SK-N-SH (cell line): Measurements from ENCODE around the gene KRTAP10-10. TPM values are rescaled to one million over a fixed set of nuclear protein-coding genes. Genes with fewer than 3 reads are reported as not detected.

Experiments
- CTCF ChIA-PET: fragments of 300-600, 350-600 bp; formaldehyde crosslinking; extraction: SDS; loops from one replicate; lab custom pipeline; 2021; lab: Yijun Ruan, JAX
- POLR2A ChIA-PET: fragments of 350-600 bp; sonication (Branson Sonifier 250); formaldehyde crosslinking; extraction: SDS; loops from one replicate; lab custom pipeline; 2020; ENCODE audit warnings: antibody characterized with exemption, inconsistent platforms; lab: Yijun Ruan, JAX
- DNase-seq: peaks from one replicate; pipeline ENCODE4 v3.0.0; 2012
- H2AFZ ChIP-seq: fragments of 200-600 bp; sonication (generic); 2 replicates; pipeline ENCODE4 v1.8.1; 2016; ENCODE audit warnings: antibody characterized with exemption, mild to moderate bottlenecking, low read depth
- H3F3A ChIP-seq: fragments of 200-600 bp; sonication (generic); replicated peaks from 2 replicates; pipeline ENCODE3; 2016; ENCODE audit warnings: antibody characterized with exemption, mild to moderate bottlenecking; ENCODE audit not compliant: insufficient read depth
- H3K27ac ChIP-seq, 2 experiments: fragments of 200-500 bp in 1 of 2; fragments of 200-600 bp in 1 of 2; sonication (Bioruptor generic) in 1 of 2; sonication (generic), shearing (Covaris generic) in 1 of 2; 2 replicates each; pipeline versions ENCODE4 v1.5.1 to v1.6.1; 2014 to 2016; ENCODE audit warnings: low read depth in 2 of 2, inconsistent platforms in 1 of 2, low read length in 1 of 2, mild to moderate bottlenecking in 1 of 2, mixed read lengths in 1 of 2
- H3K27me3 ChIP-seq: fragments of 200-600 bp; sonication (generic), shearing (Covaris generic); 2 replicates; pipeline ENCODE4 v1.6.1; 2016; ENCODE audit warnings: mixed run types; ENCODE audit not compliant: insufficient read depth
- H3K36me3 ChIP-seq, 2 experiments: fragments of 200-500 bp in 1 of 2; fragments of 200-600 bp in 1 of 2; sonication (Bioruptor generic) in 1 of 2; sonication (generic) in 1 of 2; replicated peaks in 1 of 2; 2 replicates each; pipeline versions ENCODE3 to v1.5.1; 2014 to 2016; ENCODE audit warnings: low read length in 1 of 2, mild to moderate bottlenecking in 1 of 2; ENCODE audit not compliant: insufficient read depth in 2 of 2, control insufficient read depth in 1 of 2
- H3K4me1 ChIP-seq, 2 experiments: fragments of 200-500 bp in 1 of 2; fragments of 200-600 bp in 1 of 2; sonication (Bioruptor generic) in 1 of 2; sonication (generic), shearing (Covaris generic) in 1 of 2; 2 replicates each; pipeline versions ENCODE4 v1.5.1 to v1.6.1; 2014 to 2016; ENCODE audit warnings: low read depth in 1 of 2, low read length in 1 of 2, mixed run types in 1 of 2; ENCODE audit not compliant: insufficient read depth in 2 of 2, control insufficient read depth in 1 of 2
- H3K4me2 ChIP-seq: fragments of 200-600 bp; sonication (generic), shearing (Covaris generic); 2 replicates; pipeline ENCODE4 v1.6.1; 2017; ENCODE audit warnings: mixed run types
- H3K4me3 ChIP-seq, 2 experiments: fragments of 200-500 bp in 1 of 2; fragments of 200-600 bp in 1 of 2; sonication (Bioruptor generic) in 1 of 2; sonication (generic), shearing (Covaris generic) in 1 of 2; 2 replicates each; pipeline versions ENCODE4 v1.5.1 to v1.8.1; 2014 to 2016; ENCODE audit warnings: low read depth in 2 of 2, inconsistent platforms in 1 of 2, low read length in 1 of 2, mild to moderate bottlenecking in 1 of 2, mixed read lengths in 1 of 2, moderate library complexity in 1 of 2
- H3K79me2 ChIP-seq: fragments of 200-600 bp; sonication (generic); 2 replicates; pipeline ENCODE4 v1.8.1; 2017; ENCODE audit warnings: mild to moderate bottlenecking; ENCODE audit not compliant: insufficient read depth
- H3K9ac ChIP-seq: fragments of 200-600 bp; sonication (generic); 2 replicates; pipeline ENCODE4 v1.6.1; 2017; ENCODE audit warnings: mixed run types
- H3K9me2 ChIP-seq: fragments of 200-600 bp; sonication (generic); 2 replicates; pipeline ENCODE4 v1.6.1; 2017; ENCODE audit warnings: mixed run types
- H3K9me3 ChIP-seq: fragments of 200-600 bp; sonication (generic); 2 replicates; pipeline ENCODE4 v1.6.1; 2017; ENCODE audit warnings: mixed run types, mild to moderate bottlenecking, moderate library complexity
- H4K20me1 ChIP-seq: fragments of 200-600 bp; sonication (generic); 2 replicates; pipeline ENCODE4 v1.6.1; 2017; ENCODE audit warnings: mild to moderate bottlenecking, mixed run types; ENCODE audit not compliant: insufficient read depth
- CHD2 ChIP-seq: fragments of 150-350 bp; IDR thresholded peaks from 2 replicates; pipeline ENCODE4 v1.6.1; 2018; ENCODE audit warnings: low read length; ENCODE audit not compliant: partially characterized antibody
- EP300 ChIP-seq, 2 experiments: IDR thresholded peaks; 2 replicates each; pipeline versions ENCODE4 v1.4.0 to v1.6.1; 2012; ENCODE audit warnings: borderline replicate concordance in 1 of 2, low read depth in 1 of 2, low read length in 1 of 2
- FOSL2 ChIP-seq: IDR thresholded peaks from 2 replicates; pipeline ENCODE4 v1.4.0; 2012; ENCODE audit warnings: low read depth, mild to moderate bottlenecking, moderate library complexity, borderline replicate concordance
- GATA2 ChIP-seq: sonication (generic); formaldehyde crosslinking; IDR thresholded peaks from 2 replicates; pipeline ENCODE4 v1.5.0; 2020; ENCODE audit warnings: mild to moderate bottlenecking, missing genetic modification reagents
- NFIC ChIP-seq: IDR thresholded peaks from 2 replicates; pipeline ENCODE4 v1.4.0; 2012; ENCODE audit warnings: borderline replicate concordance
- NRF1 ChIP-seq: IDR thresholded peaks from 2 replicates; pipeline ENCODE4 v1.6.1; 2012; ENCODE audit warnings: low read depth, mild to moderate bottlenecking, low read length
- RAD21 ChIP-seq: IDR thresholded peaks from 2 replicates; pipeline ENCODE4 v1.6.1; 2012; ENCODE audit warnings: mild to moderate bottlenecking, low read length
- RFX5 ChIP-seq: IDR thresholded peaks from 2 replicates; pipeline ENCODE4 v1.6.1; 2012; ENCODE audit warnings: mild to moderate bottlenecking, improper control_type of control experiment, low read length
- SIN3A ChIP-seq: IDR thresholded peaks from 2 replicates; pipeline ENCODE4 v1.6.1; 2012; ENCODE audit warnings: low read depth, mild to moderate bottlenecking, low read length, moderate library complexity, borderline replicate concordance
- TEAD4 ChIP-seq: IDR thresholded peaks from 2 replicates; pipeline ENCODE4 v1.4.0; 2012; ENCODE audit warnings: mild to moderate bottlenecking, borderline replicate concordance; ENCODE audit not compliant: insufficient read depth
- YY1 ChIP-seq: IDR thresholded peaks from 2 replicates; pipeline ENCODE4 v1.4.0; 2012; ENCODE audit warnings: low read depth, mild to moderate bottlenecking
- WGBS: methylation state at CpG from one replicate; pipeline ENCODE4 v1.1.6; 2017; ENCODE audit warnings: low lambda C conversion rate; 5-methylcytosine and 5-hydroxymethylcytosine counted together
- polyA plus RNA-seq, 3 experiments: library from polyadenylated mRNA; depleted of rRNA; stranded (reverse); fragments of >200 nt; gene quantifications; 2 replicates each; pipeline ENCODE4 v1.2.3, GENCODE V29; 2012
- TF ChIP-seq, protein P1 (sequence below): IDR thresholded peaks from 2 replicates; pipeline ENCODE4 v1.6.1; 2012; ENCODE audit warnings: mild to moderate bottlenecking, low read depth, low read length, moderate library complexity
- TF ChIP-seq, protein P2 (sequence below): IDR thresholded peaks from 2 replicates; pipeline ENCODE4 v1.4.0; 2012; ENCODE audit warnings: low read depth, borderline replicate concordance
- TF ChIP-seq, protein P3 (sequence below): IDR thresholded peaks from 2 replicates; pipeline ENCODE4; 2012

KRTAP10-10 gene
- polyA plus RNA-seq, 1 of the 3 experiments (the other 2 are of a cell fraction) = not detected

DNA sequence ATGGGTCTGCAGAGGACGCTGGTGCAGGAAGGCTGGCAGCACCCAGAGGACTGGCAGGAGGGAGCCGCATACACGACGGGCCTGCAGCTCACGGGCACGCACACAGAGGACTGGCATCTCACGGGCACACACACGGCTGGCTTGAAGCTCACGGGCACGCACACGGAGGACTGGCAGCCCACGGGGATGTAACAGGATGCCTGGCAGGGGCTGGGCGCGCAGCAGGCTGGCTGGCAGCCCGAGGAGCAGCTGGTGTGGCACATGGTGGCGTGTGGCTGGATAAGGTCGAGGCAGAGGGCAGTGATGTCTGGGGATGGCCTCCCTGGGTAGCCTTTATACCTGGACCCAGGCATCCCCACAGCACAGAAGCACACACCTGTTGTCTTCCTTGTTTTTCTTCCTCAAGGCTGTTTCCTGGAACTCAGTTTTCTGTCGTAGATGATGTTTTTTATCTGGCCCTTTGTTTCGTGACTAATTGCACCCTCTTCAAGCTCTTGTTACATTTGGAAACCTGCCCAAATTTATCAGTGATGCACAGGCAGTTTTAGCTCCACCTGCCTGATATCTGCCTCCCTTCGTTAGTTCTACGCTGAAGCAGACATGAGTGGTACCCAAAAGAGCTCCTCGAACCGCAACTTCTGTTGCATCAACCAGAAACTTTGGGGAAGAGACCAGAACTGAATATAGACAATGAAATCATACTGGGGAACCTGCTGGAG lies 44.9 kb downstream of the KRTAP10-10 start, which contains the start of gene KRTAP12-1:
KRTAP12-1 (minus strand) TSS at position 303 of the 719 bp plus-strand sequence; CDS start at position 263, 40 bp downstream.
- DNase-seq = no peak
- H3K27me3 ChIP-seq = peaks cover 37% of the 10 kb centered on the region
- H3K9me2 ChIP-seq = no peaks in the 10 kb centered on the region
- H3K9ac ChIP-seq = no peak within 1 kb of the TSS
- no peaks in the 10 kb centered on the region for H3K36me3 ChIP-seq
- H3K9me3 ChIP-seq = no peaks in the 10 kb centered on the region
- no peak within 1 kb of the TSS for H3K27ac ChIP-seq
- no peak within 1 kb of the TSS for H2AFZ ChIP-seq
- no peaks in the 10 kb centered on the region for H3K4me1 ChIP-seq
- POLR2A ChIA-PET = no interaction called here
- H3K4me3 ChIP-seq = no peak within 1 kb of the TSS
- WGBS = 10% methylated on average over 15 of the region's 23 CpGs
- H3K79me2 ChIP-seq = no peaks in the 10 kb centered on the region
- no peak within 1 kb of the TSS for H3K4me2 ChIP-seq
- TF ChIP-seq RAD21 (no peak), FOSL2 (no peak), NFIC (no peak), CHD2 (no peak), GATA2 (CRISPR knock-in tag) (no peak), TEAD4 (no peak), NRF1 (no peak), YY1 (no peak), SIN3A (no peak), RFX5 (no peak), EP300 (IDR thresholded peaks at IDR 0.05; ENCODE audit: borderline replicate concordance in 1 of 2, low read depth in 1 of 2, low read length in 1 of 2) (no peak)
- TF ChIP-seq, protein P1, sequence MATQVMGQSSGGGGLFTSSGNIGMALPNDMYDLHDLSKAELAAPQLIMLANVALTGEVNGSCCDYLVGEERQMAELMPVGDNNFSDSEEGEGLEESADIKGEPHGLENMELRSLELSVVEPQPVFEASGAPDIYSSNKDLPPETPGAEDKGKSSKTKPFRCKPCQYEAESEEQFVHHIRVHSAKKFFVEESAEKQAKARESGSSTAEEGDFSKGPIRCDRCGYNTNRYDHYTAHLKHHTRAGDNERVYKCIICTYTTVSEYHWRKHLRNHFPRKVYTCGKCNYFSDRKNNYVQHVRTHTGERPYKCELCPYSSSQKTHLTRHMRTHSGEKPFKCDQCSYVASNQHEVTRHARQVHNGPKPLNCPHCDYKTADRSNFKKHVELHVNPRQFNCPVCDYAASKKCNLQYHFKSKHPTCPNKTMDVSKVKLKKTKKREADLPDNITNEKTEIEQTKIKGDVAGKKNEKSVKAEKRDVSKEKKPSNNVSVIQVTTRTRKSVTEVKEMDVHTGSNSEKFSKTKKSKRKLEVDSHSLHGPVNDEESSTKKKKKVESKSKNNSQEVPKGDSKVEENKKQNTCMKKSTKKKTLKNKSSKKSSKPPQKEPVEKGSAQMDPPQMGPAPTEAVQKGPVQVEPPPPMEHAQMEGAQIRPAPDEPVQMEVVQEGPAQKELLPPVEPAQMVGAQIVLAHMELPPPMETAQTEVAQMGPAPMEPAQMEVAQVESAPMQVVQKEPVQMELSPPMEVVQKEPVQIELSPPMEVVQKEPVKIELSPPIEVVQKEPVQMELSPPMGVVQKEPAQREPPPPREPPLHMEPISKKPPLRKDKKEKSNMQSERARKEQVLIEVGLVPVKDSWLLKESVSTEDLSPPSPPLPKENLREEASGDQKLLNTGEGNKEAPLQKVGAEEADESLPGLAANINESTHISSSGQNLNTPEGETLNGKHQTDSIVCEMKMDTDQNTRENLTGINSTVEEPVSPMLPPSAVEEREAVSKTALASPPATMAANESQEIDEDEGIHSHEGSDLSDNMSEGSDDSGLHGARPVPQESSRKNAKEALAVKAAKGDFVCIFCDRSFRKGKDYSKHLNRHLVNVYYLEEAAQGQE = no peak
- TF ChIP-seq, protein P2, sequence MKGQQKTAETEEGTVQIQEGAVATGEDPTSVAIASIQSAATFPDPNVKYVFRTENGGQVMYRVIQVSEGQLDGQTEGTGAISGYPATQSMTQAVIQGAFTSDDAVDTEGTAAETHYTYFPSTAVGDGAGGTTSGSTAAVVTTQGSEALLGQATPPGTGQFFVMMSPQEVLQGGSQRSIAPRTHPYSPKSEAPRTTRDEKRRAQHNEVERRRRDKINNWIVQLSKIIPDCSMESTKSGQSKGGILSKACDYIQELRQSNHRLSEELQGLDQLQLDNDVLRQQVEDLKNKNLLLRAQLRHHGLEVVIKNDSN = no peak
- TF ChIP-seq, protein P3, sequence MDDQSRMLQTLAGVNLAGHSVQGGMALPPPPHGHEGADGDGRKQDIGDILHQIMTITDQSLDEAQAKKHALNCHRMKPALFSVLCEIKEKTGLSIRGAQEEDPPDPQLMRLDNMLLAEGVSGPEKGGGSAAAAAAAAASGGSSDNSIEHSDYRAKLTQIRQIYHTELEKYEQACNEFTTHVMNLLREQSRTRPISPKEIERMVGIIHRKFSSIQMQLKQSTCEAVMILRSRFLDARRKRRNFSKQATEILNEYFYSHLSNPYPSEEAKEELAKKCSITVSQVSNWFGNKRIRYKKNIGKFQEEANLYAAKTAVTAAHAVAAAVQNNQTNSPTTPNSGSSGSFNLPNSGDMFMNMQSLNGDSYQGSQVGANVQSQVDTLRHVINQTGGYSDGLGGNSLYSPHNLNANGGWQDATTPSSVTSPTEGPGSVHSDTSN = no peak
- H3F3A ChIP-seq = no peaks in the 10 kb centered on the region
- no peaks in the 10 kb centered on the region for H4K20me1 ChIP-seq
- CTCF ChIA-PET = interaction anchor here (1.1 kb wide), 1 partner anchor 9 kb away, joined by 3 read pairs; no protein-coding TSS in a partner anchor
